K562 (cell line): ENCODE data around the gene HMGB3. TPM values are rescaled to one million over a fixed set of nuclear protein-coding genes. Genes with fewer than 3 reads are reported as not detected.

ENCODE experiments used
- ATAC-seq: fragments of 200-7000 bp; cut with Tn5 transposase; 3 replicates; pipeline ENCODE4 v1.9.1; 2020; ENCODE audit warnings: moderate library complexity
- BruUV-seq: library from RNA; stranded (reverse); fragments of 400-500 nt; replicated peaks from 2 replicates; lab custom pipeline; 2021; lab: Mats Ljungman, UMichigan
- CTCF ChIA-PET: fragments of 300-600 bp; formaldehyde crosslinking; extraction: SDS; loops from one replicate; lab custom pipeline; 2021; ENCODE audit warnings: low intra/inter-chr PET ratio; lab: Yijun Ruan, JAX
- POLR2A ChIA-PET: fragments of 300-600, 350-650 bp; sonication (Branson Sonifier 250); formaldehyde crosslinking; extraction: SDS; loops from one replicate; lab custom pipeline; 2021; ENCODE audit warnings: antibody characterized with exemption, inconsistent platforms; lab: Yijun Ruan, JAX
- DNase-seq, 4 experiments: peaks; one replicate each; pipeline versions ENCODE4 v3.0.0 to v3.0.0-alpha.2; 2011 to 2018; ENCODE audit warnings: low spot score in 3 of 4, mixed read lengths in 3 of 4; ENCODE audit errors: extremely low read depth in 1 of 4
- FAIRE-seq: peaks from 2 replicates; lab custom pipeline; 2011; peaks lifted over from hg19 to GRCh38; lab: Jason Lieb, UNC
- H2AFZ ChIP-seq: 2 replicates; pipeline ENCODE4 v1.6.0; 2011; ENCODE audit warnings: low read depth, low read length, control low read depth, inconsistent platforms
- H3K27ac ChIP-seq: fragments of 200-600 bp; 3 replicates; pipeline ENCODE4 v1.8.0; 2011; ENCODE audit warnings: low read depth, mild to moderate bottlenecking, control low read depth, inconsistent platforms, low read length, moderate library complexity, mixed read lengths; ENCODE audit errors: extremely low read depth
- H3K27me3 ChIP-seq, 2 experiments: fragments of 300-600 bp in 1 of 2; 2 replicates in 1 of 2; 3 replicates in 1 of 2; pipeline versions ENCODE4 v1.6.0 to v1.8.0; 2011; ENCODE audit warnings: inconsistent platforms in 2 of 2, low read length in 2 of 2, mild to moderate bottlenecking in 1 of 2, mixed read lengths in 1 of 2, moderate library complexity in 1 of 2; ENCODE audit not compliant: control insufficient read depth in 2 of 2, insufficient read depth in 2 of 2
- H3K36me3 ChIP-seq: fragments of 300-600 bp; 3 replicates; pipeline ENCODE4 v1.8.0; 2011; ENCODE audit warnings: mild to moderate bottlenecking, low read length, inconsistent platforms; ENCODE audit not compliant: control insufficient read depth, insufficient read depth
- H3K4me1 ChIP-seq, 2 experiments: fragments of 200-600 bp in 1 of 2; replicated peaks in 1 of 2; 2 replicates in 1 of 2; 3 replicates in 1 of 2; pipeline versions ENCODE4 v1.5.1 to v1.8.0; 2011; ENCODE audit warnings: inconsistent platforms in 2 of 2, low read length in 2 of 2, mild to moderate bottlenecking in 1 of 2, mixed read lengths in 1 of 2, moderate library complexity in 1 of 2; ENCODE audit not compliant: control insufficient read depth in 2 of 2, insufficient read depth in 2 of 2
- H3K4me2 ChIP-seq: 2 replicates; pipeline ENCODE4 v1.6.1; 2011; ENCODE audit warnings: low read length, control low read depth, inconsistent platforms, mixed read lengths; ENCODE audit not compliant: insufficient read depth
- H3K4me3 ChIP-seq: fragments of 200-600 bp; sonication (generic), shearing (Covaris generic); 2 replicates; pipeline ENCODE4 v1.5.1; 2016; ENCODE audit warnings: control low read depth, inconsistent platforms
- H3K79me2 ChIP-seq: fragments of 200-600 bp; 3 replicates; pipeline ENCODE4 v1.8.0; 2011; ENCODE audit warnings: low read length, inconsistent platforms; ENCODE audit not compliant: control insufficient read depth, insufficient read depth
- H3K9ac ChIP-seq, 2 experiments: 2 replicates each; pipeline versions ENCODE4 v1.6.0 to v1.6.1; 2011; ENCODE audit warnings: low read depth in 2 of 2, low read length in 2 of 2, control low read depth in 1 of 2, inconsistent platforms in 1 of 2, mild to moderate bottlenecking in 1 of 2, mixed read lengths in 1 of 2; ENCODE audit not compliant: insufficient read depth in 1 of 2
- H3K9me1 ChIP-seq: one replicate; pipeline ENCODE4 v1.6.0; 2011; ENCODE audit warnings: inconsistent platforms, mild to moderate bottlenecking, low read length, moderate library complexity; ENCODE audit not compliant: control insufficient read depth, insufficient read depth
- H3K9me3 ChIP-seq: replicated peaks from 2 replicates; pipeline ENCODE4 v1.5.1; 2011; ENCODE audit warnings: low read depth, low read length, inconsistent platforms; ENCODE audit not compliant: control insufficient read depth, insufficient read depth
- H4K20me1 ChIP-seq: replicated peaks from 2 replicates; pipeline ENCODE4 v1.6.1; 2011; ENCODE audit warnings: low read length, inconsistent platforms, mixed read lengths; ENCODE audit not compliant: control insufficient read depth, insufficient read depth
- BRD9 ChIP-seq: fragments of 450-650 bp; IDR thresholded peaks from 2 replicates; pipeline ENCODE4 v1.6.1; 2018; ENCODE audit warnings: low read depth; ENCODE audit not compliant: partially characterized antibody
- CCNT2 ChIP-seq: IDR thresholded peaks from 2 replicates; pipeline ENCODE4 v1.6.1; 2011; ENCODE audit warnings: borderline replicate concordance, low read depth, mild to moderate bottlenecking, moderate library complexity, mixed read lengths, low read length; ENCODE audit not compliant: insufficient read length; ENCODE audit errors: extremely low read depth
- JUN ChIP-seq, 2 experiments: sonication (generic) in 1 of 2; formaldehyde crosslinking in 1 of 2; IDR thresholded peaks; 2 replicates each; pipeline versions ENCODE4 v1.6.1 to v1.8.0; 2012 to 2022; ENCODE audit warnings: borderline replicate concordance in 2 of 2, mild to moderate bottlenecking in 2 of 2, improper control_type of control experiment in 1 of 2, low read depth in 1 of 2, low read length in 1 of 2, missing genetic modification reagents in 1 of 2
- KAT2B ChIP-seq: IDR thresholded peaks from one replicate; pipeline ENCODE4 v1.6.1; 2012; ENCODE audit warnings: low read depth, mild to moderate bottlenecking, control low read depth, inconsistent platforms, low read length, moderate library complexity
- MYC ChIP-seq, 2 experiments: fragments of 250-450 bp in 1 of 2; sonication (Bioruptor Pico) in 1 of 2; IDR thresholded peaks; 2 replicates each; pipeline versions ENCODE4 v1.5.1 to v1.6.1; 2012 to 2021; ENCODE audit warnings: low read depth in 2 of 2, borderline replicate concordance in 1 of 2, improper control_type of control experiment in 1 of 2, low read length in 1 of 2, mild to moderate bottlenecking in 1 of 2, moderate library complexity in 1 of 2
- PBX2 ChIP-seq, 2 experiments: IDR thresholded peaks in 1 of 2; conservative IDR thresholded peaks in 1 of 2; 2 replicates each; pipeline ENCODE4 v1.6.1; 2016; ENCODE audit warnings: low read depth in 2 of 2, mild to moderate bottlenecking in 1 of 2, missing compliant biosample characterization in 1 of 2, missing genetic modification characterization in 1 of 2, moderate library complexity in 1 of 2
- RBFOX2 ChIP-seq: fragments of 200-400 bp; formaldehyde crosslinking; IDR thresholded peaks from 2 replicates; pipeline ENCODE4 v1.6.1; 2017; ENCODE audit warnings: low read depth, mild to moderate bottlenecking, low read length, moderate library complexity
- ZNF24 ChIP-seq: fragments of 450-650 bp; IDR thresholded peaks from 2 replicates; pipeline ENCODE4 v1.6.1; 2016
- WGBS: fragments of 100-300 bp; shearing (Covaris generic); methylation state at CpG from one replicate; pipeline ENCODE4 v1.1.6; 2016; ENCODE audit warnings: low coverage, mixed read lengths; ENCODE audit not compliant: insufficient coverage; ENCODE audit errors: missing lambda C conversion rate; 5-methylcytosine and 5-hydroxymethylcytosine counted together
- in situ Hi-C: fragments of 300-500 bp; cut with MboI; formaldehyde crosslinking; loops from 4 replicates; pipeline ENCODE4 v1.15.0; 2018; ENCODE audit warnings: inconsistent platforms, mixed read lengths
- intact Hi-C: fragments of 100-400 bp; cut with micrococcal nuclease; formaldehyde crosslinking; loops from 2 replicates; pipeline ENCODE4 v1.14.2; 2022
- polyA plus RNA-seq, 8 experiments: library from polyadenylated mRNA; depleted of rRNA in 4 of 8; stranded (reverse) in 5 of 8; unstranded in 3 of 8; fragments of >200 nt; fragmentation: Nextera tagmentation in 2 of 8; fragmentation: Illumina TruSeq in 1 of 8; extraction: Ambion mirVana in 2 of 8; extraction: Trizol in 1 of 8; gene quantifications; 2 replicates each; pipeline versions ENCODE4 v1.2.1 to v1.2.3, GENCODE V29; 2011 to 2014; ENCODE audit warnings: inconsistent platforms in 1 of 8, missing spikeins in 1 of 8
- total RNA-seq, 7 experiments: library from RNA; depleted of rRNA in 6 of 7; stranded (reverse); fragments of >200 nt in 6 of 7; fragmentation: Illumina TruSeq in 2 of 7; extraction: Trizol in 2 of 7; gene quantifications; 2 replicates each; pipeline versions ENCODE4 v1.2.1 to v1.2.3, GENCODE V29; 2011 to 2021; ENCODE audit warnings: low replicate concordance in 1 of 7

The HMGB3 gene
- total and polyA plus RNA-seq, 9 of the 15 experiments (the other 6 are each of a cell fraction or from before 2014, with no cell fraction given) = 36.7 to 168 (median 117) TPM

- 81% methylated on average over 13 of the region's 20 CpGs for WGBS
- H3K4me1 ChIP-seq = peaks cover 7 to 11% of the 10 kb centered on the region in 2 experiments; a peak in 4 of 5 replicates
- H3K79me2 ChIP-seq = peaks cover 13% of the 10 kb centered on the region
- peak overlapping the region; percentile 51; the same call in 1 of the 3 replicates for H3K27ac ChIP-seq
- no peaks in the 10 kb centered on the region for H3K9me1 ChIP-seq
- peaks cover 18% of the 10 kb centered on the region; the same call in 1 of the 3 replicates for H3K36me3 ChIP-seq
- no peak overlapping the region for H3K4me2 ChIP-seq
- no peaks in the 10 kb centered on the region for H3K27me3 ChIP-seq
- H4K20me1 ChIP-seq = no peaks in the 10 kb centered on the region
- in situ Hi-C loops (no loop called here), intact Hi-C loops (loop anchor here (5.0 kb wide), 1 partner anchor 85 kb away; the partner anchor contains the start of gene CD99L2)
- ATAC-seq (no peak), DNase-seq (no peak), FAIRE-seq (no peak)
- no peaks in the 10 kb centered on the region for H3K9me3 ChIP-seq
- TF ChIP-seq CCNT2 (no peak), ZNF24 (peak; percentile 67; the same call in 1 of the 2 replicates)
- H2AFZ ChIP-seq = peak overlapping the region; percentile 88
- POLR2A ChIA-PET = no interaction called here
- peak overlapping the region in 1 of 2 experiments; percentile 79; a peak in 2 of 4 replicates for H3K9ac ChIP-seq
- no peak overlapping the region for H3K4me3 ChIP-seq
- CTCF ChIA-PET = no interaction called here
- BruUV-seq = no TSS peak
Measured at GRCh38 chrX:150982235-150982787, 824 bp upstream of the HMGB3 start.

- H3K4me2 ChIP-seq = peak overlapping the region; percentile 25; the same call in 1 of the 2 replicates
- TF ChIP-seq MYC (IDR thresholded peaks at IDR 0.05; ENCODE audit: low read depth, low read length) = 0 out of 2 replicates have a peak, but pooled peaks have one; percentile 0
- no peak for TF ChIP-seq MYC (CRISPR knock-in tag; IDR thresholded peaks at IDR 0.05; ENCODE audit: borderline replicate concordance, low read depth)
- no peak for TF ChIP-seq JUN (IDR thresholded peaks at IDR 0.05; ENCODE audit: borderline replicate concordance, low read depth, low read length)
- TF ChIP-seq JUN (CRISPR knock-in tag; IDR thresholded peaks at IDR 0.05; ENCODE audit: borderline replicate concordance) = no peak
- no peak for TF ChIP-seq BRD9
- no peak for TF ChIP-seq PBX2 (CRISPR knock-in tag; IDR thresholded peaks at IDR 0.05; ENCODE audit: low read depth)
- TF ChIP-seq PBX2 (tag; conservative IDR thresholded peaks at IDR 0.05; ENCODE audit: low read depth) = no peak
- no peak for TF ChIP-seq KAT2B
- peak; percentile 71 for TF ChIP-seq RBFOX2
Measured at GRCh38 chrX:150983521-150984168, 510 bp downstream of the HMGB3 start.

More at GRCh38 chrX:150983521-150984168, 510 bp downstream of the HMGB3 start:
- Histone ChIP-seq H3K9ac (peak overlapping the region; percentile 72 to 93; a peak in 3 of 4 replicates), H3K27ac (peak overlapping the region; percentile 82; the same call in 2 of the 3 replicates), H3K36me3 (peaks cover 29% of the 10 kb centered on the region; the same call in 1 of the 3 replicates), H2AFZ (peak overlapping the region; percentile 51; the same call in 1 of the 2 replicates), H3K9me1 (no peaks in the 10 kb centered on the region), H3K4me1 (peaks cover 7 to 11% of the 10 kb centered on the region in 2 experiments; a peak in 4 of 5 replicates), H4K20me1 (no peaks in the 10 kb centered on the region), H3K27me3 (no peaks in the 10 kb centered on the region), H3K79me2 (peaks cover 13% of the 10 kb centered on the region), H3K4me3 (peak overlapping the region; percentile 73), H3K9me3 (no peaks in the 10 kb centered on the region)
- ChIA-PET POLR2A (interaction anchor here (0.7 to 1.4 kb wide), 3 partner anchors 41 to 210 kb away, joined by 3 read pairs; no protein-coding TSS in a partner anchor), CTCF (interaction anchor here (0.6 kb wide), 1 partner anchor 413 kb away, joined by 4 read pairs; no protein-coding TSS in a partner anchor)
- FAIRE-seq (no peak), ATAC-seq (no peak), DNase-seq (peak in 3 of 4 experiments; percentile 13 to 51 (median 38))
- WGBS = 0% methylated on average over 6 of the region's 96 CpGs
- no TSS peak for BruUV-seq
- in situ Hi-C loops (no loop called here), intact Hi-C loops (loop anchor here (5.0 kb wide), 1 partner anchor 86 kb away; the partner anchor contains the start of gene CD99L2)
